ENCODE measurements around the gene PLCB1. TPM values are rescaled to one million over a fixed set of nuclear protein-coding genes. Genes with fewer than 3 reads are reported as not detected.

Gene PLCB1
- total RNA-seq, 1 experiment from 2014 or later, result 6.8 TPM

- Histone ChIP-seq H3K4me1 (ENCODE audit: insufficient read depth, low read length, poor library complexity, severe bottlenecking) (no peaks in the 10 kb centered on the region), H3K27me3 (replicated peaks; ENCODE audit: insufficient read depth, low read depth, low read length, poor library complexity) (no peaks in the 10 kb centered on the region), H3K9me3 (ENCODE audit: low read depth, low read length, poor library complexity, severe bottlenecking) (no peaks in the 10 kb centered on the region), H3K36me3 (ENCODE audit: insufficient read depth, low read length, poor library complexity, severe bottlenecking) (no peaks in the 10 kb centered on the region), H3K4me3 (ENCODE audit: low read depth, low read length, poor library complexity, severe bottlenecking) (no peak overlapping the region), H3K27ac (ENCODE audit: low read depth, low read length, poor library complexity, severe bottlenecking) (no peak overlapping the region)
- intact Hi-C loops (cut with micrococcal nuclease; ENCODE audit: unreplicated experiment), result no loop called here
- BruUV-seq (replicated peaks), result no TSS peak
- no peak for DNase-seq (ENCODE audit: low spot score)
- ChIA-PET POLR2A (ENCODE audit: low non-redundant PET) (no interaction called here), CTCF (no interaction called here)
- no peak for TF ChIP-seq CTCF (conservative IDR thresholded peaks at IDR 0.05; ENCODE audit: low read depth, low read length)
- no peak for TF ChIP-seq EZH2 (IDR thresholded peaks at IDR 0.05; ENCODE audit: borderline replicate concordance, low read depth, low read length, poor library complexity, severe bottlenecking)
Observed at GRCh38 chr20:8438748-8439147, 306.7 kb downstream of the PLCB1 start.

- Histone ChIP-seq H3K27ac (ENCODE audit: low read depth, low read length, poor library complexity, severe bottlenecking) (no peak overlapping the region), H3K36me3 (ENCODE audit: insufficient read depth, low read length, poor library complexity, severe bottlenecking) (no peaks in the 10 kb centered on the region), H3K27me3 (replicated peaks; ENCODE audit: insufficient read depth, low read depth, low read length, poor library complexity) (no peaks in the 10 kb centered on the region), H3K9me3 (ENCODE audit: low read depth, low read length, poor library complexity, severe bottlenecking) (no peaks in the 10 kb centered on the region), H3K4me3 (ENCODE audit: low read depth, low read length, poor library complexity, severe bottlenecking) (no peak overlapping the region), H3K4me1 (ENCODE audit: insufficient read depth, low read length, poor library complexity, severe bottlenecking) (no peaks in the 10 kb centered on the region)
- no TSS peak for BruUV-seq (replicated peaks)
- DNase-seq (ENCODE audit: low spot score), result peak; percentile 15
- intact Hi-C loops (cut with micrococcal nuclease; ENCODE audit: unreplicated experiment), result no loop called here
- peak; percentile 30 for TF ChIP-seq CTCF (conservative IDR thresholded peaks at IDR 0.05; ENCODE audit: low read depth, low read length)
- no peak for TF ChIP-seq EZH2 (IDR thresholded peaks at IDR 0.05; ENCODE audit: borderline replicate concordance, low read depth, low read length, poor library complexity, severe bottlenecking)
- CTCF ChIA-PET, result no interaction called here
- POLR2A ChIA-PET (ENCODE audit: low non-redundant PET), result no interaction called here
Observed at GRCh38 chr20:8443464-8444072, 311.5 kb downstream of the PLCB1 start.

- no peak for DNase-seq (ENCODE audit: low spot score)
- intact Hi-C loops (cut with micrococcal nuclease; ENCODE audit: unreplicated experiment), result no loop called here
- no peaks in the 10 kb centered on the region for H3K9me3 ChIP-seq (ENCODE audit: low read depth, low read length, poor library complexity, severe bottlenecking)
- H3K36me3 ChIP-seq (ENCODE audit: insufficient read depth, low read length, poor library complexity, severe bottlenecking), result no peaks in the 10 kb centered on the region
- H3K27ac ChIP-seq (ENCODE audit: low read depth, low read length, poor library complexity, severe bottlenecking), result no peak overlapping the region
- CTCF ChIA-PET, result no interaction called here
- BruUV-seq (replicated peaks), result no TSS peak
- H3K27me3 ChIP-seq (replicated peaks; ENCODE audit: insufficient read depth, low read depth, low read length, poor library complexity), result peaks cover 5% of the 10 kb centered on the region
- TF ChIP-seq CTCF (conservative IDR thresholded peaks at IDR 0.05; ENCODE audit: low read depth, low read length) (no peak), EZH2 (IDR thresholded peaks at IDR 0.05; ENCODE audit: borderline replicate concordance, low read depth, low read length, poor library complexity, severe bottlenecking) (no peak)
- no peaks in the 10 kb centered on the region for H3K4me1 ChIP-seq (ENCODE audit: insufficient read depth, low read length, poor library complexity, severe bottlenecking)
- POLR2A ChIA-PET (ENCODE audit: low non-redundant PET), result no interaction called here
- no peak overlapping the region for H3K4me3 ChIP-seq (ENCODE audit: low read depth, low read length, poor library complexity, severe bottlenecking)
Observed at GRCh38 chr20:8447262-8448120, 315.4 kb downstream of the PLCB1 start.
